Liver (tissue), 2 donors: ENCODE results near the gene BRICD5.

Source experiments
- MAX ChIP-seq: IDR thresholded peaks from 2 replicates; pipeline ENCODE4 v1.6.1; 2016; ENCODE audit warnings: antibody characterized with exemption
- SP1 ChIP-seq: IDR thresholded peaks from 2 replicates; pipeline ENCODE4 v1.6.1; 2018; ENCODE audit warnings: antibody characterized with exemption, mild to moderate bottlenecking
- YY1 ChIP-seq: IDR thresholded peaks from 2 replicates; pipeline ENCODE4 v1.6.1; 2016; ENCODE audit warnings: antibody characterized with exemption, mild to moderate bottlenecking
- donor health status: healthy.

GRCh38 chr16:2162676-2163118, 48.0 kb downstream of the BRICD5 start:
- no peak for TF ChIP-seq MAX
- no peak for TF ChIP-seq YY1
- TF ChIP-seq SP1: no peak
